SU-DHL-6 (cell line): ENCODE results near the gene CFP.

Source experiments
- H2AFZ ChIP-seq: fragments of 200-600 bp; sonication (generic); 2 replicates; pipeline ENCODE4 v1.6.1; 2014; ENCODE audit warnings: low read depth, mild to moderate bottlenecking, moderate library complexity, mixed read lengths, antibody characterized with exemption, low read length; ENCODE audit not compliant: severe bottlenecking
- H3F3A ChIP-seq: fragments of 200-600 bp; shearing (Covaris generic); 2 replicates; pipeline ENCODE4 v1.6.0; 2016; ENCODE audit warnings: antibody characterized with exemption, mild to moderate bottlenecking; ENCODE audit not compliant: insufficient read depth
- H3K27ac ChIP-seq: fragments of 200-600 bp; sonication (generic); 2 replicates; pipeline ENCODE4 v1.5.1; 2016; ENCODE audit warnings: low read depth, mild to moderate bottlenecking, low read length, moderate library complexity, mixed read lengths
- H3K27me3 ChIP-seq: fragments of 200-600 bp; sonication (generic), shearing (Covaris generic); 2 replicates; pipeline ENCODE4 v1.6.0; 2014; ENCODE audit warnings: mild to moderate bottlenecking, low read length
- H3K36me3 ChIP-seq: fragments of 200-600 bp; sonication (generic); 2 replicates; pipeline ENCODE4 v1.6.1; 2014; ENCODE audit warnings: mild to moderate bottlenecking, low read length, mixed read lengths
- H3K4me2 ChIP-seq: fragments of 300-600, 200-600 bp; shearing (Covaris generic), sonication (generic); 2 replicates; pipeline ENCODE4 v1.6.0; 2014; ENCODE audit warnings: low read length, low read depth, mild to moderate bottlenecking; ENCODE audit not compliant: poor library complexity, severe bottlenecking
- H3K4me3 ChIP-seq: fragments of 200-600 bp; sonication (generic); 2 replicates; pipeline ENCODE4 v1.5.1; 2014; ENCODE audit warnings: antibody characterized with exemption, low read length, mild to moderate bottlenecking, mixed read lengths; ENCODE audit not compliant: insufficient read depth, poor library complexity, severe bottlenecking
- H3K79me2 ChIP-seq: fragments of 200-600 bp; sonication (generic); 2 replicates; pipeline ENCODE4 v1.6.1; 2014; ENCODE audit warnings: mild to moderate bottlenecking, low read length, moderate library complexity; ENCODE audit not compliant: insufficient read depth
- H3K9ac ChIP-seq: fragments of 200-600 bp; sonication (generic); 2 replicates; pipeline ENCODE4 v1.7.0; 2014; ENCODE audit warnings: mild to moderate bottlenecking, low read length
- H3K9me2 ChIP-seq: fragments of 200-600 bp; sonication (generic); replicated peaks from 2 replicates; pipeline ENCODE4 v1.6.1; 2014; ENCODE audit warnings: low read length; ENCODE audit not compliant: insufficient read depth
- H3K9me3 ChIP-seq: fragments of 200-600 bp; sonication (generic); 2 replicates; pipeline ENCODE4 v1.6.1; 2014; ENCODE audit warnings: low read length, mixed read lengths; ENCODE audit not compliant: insufficient read depth
- H4K20me1 ChIP-seq: fragments of 200-600 bp; sonication (generic); 2 replicates; pipeline ENCODE4 v1.6.1; 2014; ENCODE audit warnings: low read depth, mild to moderate bottlenecking, antibody characterized with exemption, low read length, moderate library complexity, mixed read lengths
- EZH2phosphoT487 ChIP-seq: fragments of 200-600 bp; sonication (generic), shearing (Covaris generic); conservative IDR thresholded peaks from 2 replicates; pipeline ENCODE4 v1.6.1; 2018; ENCODE audit warnings: mild to moderate bottlenecking, antibody characterized with exemption, low read length, moderate library complexity, mixed read lengths
- TF ChIP-seq, protein P1 (sequence below): fragments of 200-600 bp; sonication (generic); IDR thresholded peaks from one replicate; pipeline ENCODE4 v1.5.1; 2017; ENCODE audit warnings: antibody characterized with exemption, mild to moderate bottlenecking, low read length, moderate library complexity; ENCODE audit not compliant: insufficient read depth, poor library complexity, severe bottlenecking

CFP gene

DNA sequence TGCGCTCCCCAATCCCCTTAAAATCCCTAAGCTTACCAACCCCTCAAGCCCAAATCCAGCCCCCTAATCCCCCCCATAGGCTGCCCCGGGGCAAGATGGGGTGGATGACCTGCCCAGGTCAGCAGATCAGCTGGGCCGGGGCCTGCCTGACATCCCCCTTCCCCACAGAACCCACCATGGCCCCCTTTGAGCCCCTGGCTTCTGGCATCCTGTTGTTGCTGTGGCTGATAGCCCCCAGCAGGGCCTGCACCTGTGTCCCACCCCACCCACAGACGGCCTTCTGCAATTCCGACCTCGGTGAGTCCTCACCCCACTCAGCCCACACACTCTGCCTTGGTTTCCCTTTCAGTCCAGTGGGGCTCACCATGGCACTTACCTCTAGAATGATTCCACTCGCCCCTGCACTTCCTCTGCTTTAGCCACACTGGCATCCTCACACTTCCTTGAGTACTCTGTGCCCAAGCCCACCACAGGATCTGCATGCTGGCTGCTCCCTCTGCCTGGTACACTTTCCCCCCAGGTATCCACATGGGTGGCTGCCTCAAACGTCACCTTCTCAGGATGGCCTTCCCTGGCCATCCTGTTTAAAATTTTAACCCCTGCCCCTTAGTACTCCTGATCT lies 46.4 kb downstream of the CFP start:
- no peaks in the 10 kb centered on the region for H3K36me3 ChIP-seq
- H2AFZ ChIP-seq = no peak overlapping the region
- H3K9ac ChIP-seq = no peak overlapping the region
- H3K4me3 ChIP-seq = no peak overlapping the region
- H3K27me3 ChIP-seq = no peaks in the 10 kb centered on the region
- no peak overlapping the region for H3K4me2 ChIP-seq
- no peak for TF ChIP-seq EZH2phosphoT487
- TF ChIP-seq, protein P1, sequence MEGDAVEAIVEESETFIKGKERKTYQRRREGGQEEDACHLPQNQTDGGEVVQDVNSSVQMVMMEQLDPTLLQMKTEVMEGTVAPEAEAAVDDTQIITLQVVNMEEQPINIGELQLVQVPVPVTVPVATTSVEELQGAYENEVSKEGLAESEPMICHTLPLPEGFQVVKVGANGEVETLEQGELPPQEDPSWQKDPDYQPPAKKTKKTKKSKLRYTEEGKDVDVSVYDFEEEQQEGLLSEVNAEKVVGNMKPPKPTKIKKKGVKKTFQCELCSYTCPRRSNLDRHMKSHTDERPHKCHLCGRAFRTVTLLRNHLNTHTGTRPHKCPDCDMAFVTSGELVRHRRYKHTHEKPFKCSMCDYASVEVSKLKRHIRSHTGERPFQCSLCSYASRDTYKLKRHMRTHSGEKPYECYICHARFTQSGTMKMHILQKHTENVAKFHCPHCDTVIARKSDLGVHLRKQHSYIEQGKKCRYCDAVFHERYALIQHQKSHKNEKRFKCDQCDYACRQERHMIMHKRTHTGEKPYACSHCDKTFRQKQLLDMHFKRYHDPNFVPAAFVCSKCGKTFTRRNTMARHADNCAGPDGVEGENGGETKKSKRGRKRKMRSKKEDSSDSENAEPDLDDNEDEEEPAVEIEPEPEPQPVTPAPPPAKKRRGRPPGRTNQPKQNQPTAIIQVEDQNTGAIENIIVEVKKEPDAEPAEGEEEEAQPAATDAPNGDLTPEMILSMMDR = no peak
- no peaks in the 10 kb centered on the region for H3K79me2 ChIP-seq
- H3K9me3 ChIP-seq = no peaks in the 10 kb centered on the region
- no peak overlapping the region for H3K27ac ChIP-seq
- H3F3A ChIP-seq = no peaks in the 10 kb centered on the region
- H3K9me2 ChIP-seq = no peaks in the 10 kb centered on the region
- H4K20me1 ChIP-seq = no peaks in the 10 kb centered on the region

DNA sequence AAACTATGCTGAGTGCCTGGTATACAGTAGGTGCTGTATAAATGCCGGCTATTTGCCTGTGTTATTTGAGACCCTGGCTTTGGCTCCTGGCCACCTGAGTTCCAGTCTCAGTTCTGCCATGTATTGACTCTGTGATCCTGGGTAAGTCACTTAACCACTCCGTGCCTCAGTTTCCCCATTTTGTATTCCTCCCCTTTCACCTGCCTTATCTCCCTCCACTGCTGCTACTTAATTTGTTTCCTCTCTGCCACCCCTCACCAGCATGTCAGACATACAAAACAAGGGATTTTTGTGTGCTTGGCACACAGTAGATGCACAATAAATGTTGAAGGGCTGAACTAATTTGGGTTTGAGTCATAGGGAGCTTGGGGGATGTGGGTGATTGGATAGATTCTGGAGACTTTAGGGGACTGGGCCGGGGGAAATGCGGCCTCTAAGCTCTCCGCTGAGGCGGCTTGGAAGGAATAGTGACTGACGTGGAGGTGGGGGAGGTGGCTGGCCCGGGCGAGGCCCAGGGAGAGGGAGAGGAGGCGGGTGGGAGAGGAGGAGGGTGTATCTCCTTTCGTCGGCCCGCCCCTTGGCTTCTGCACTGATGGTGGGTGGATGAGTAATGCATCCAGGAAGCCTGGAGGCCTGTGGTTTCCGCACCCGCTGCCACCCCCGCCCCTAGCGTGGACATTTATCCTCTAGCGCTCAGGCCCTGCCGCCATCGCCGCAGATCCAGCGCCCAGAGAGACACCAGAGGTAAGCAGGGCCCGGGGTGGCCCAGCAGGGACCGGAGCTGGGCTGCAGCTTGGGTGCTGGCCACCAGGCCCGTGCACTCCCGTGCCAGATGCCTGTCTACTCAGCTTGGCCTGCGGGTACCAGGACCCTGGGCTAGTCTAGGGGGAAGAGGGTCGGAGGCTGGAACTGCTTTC lies 47.7 kb downstream of the CFP start, which contains the start of gene TIMP1:
TSS of gene TIMP1 (plus strand) at position 706 of the 917 bp plus-strand sequence. CDS start 980 bp downstream, outside the sequence.
- no peaks in the 10 kb centered on the region for H3K9me2 ChIP-seq
- H3K4me3 ChIP-seq = no peak within 1 kb of the TSS
- no peaks in the 10 kb centered on the region for H3K27me3 ChIP-seq
- no peak within 1 kb of the TSS for H3K4me2 ChIP-seq
- H3F3A ChIP-seq = no peaks in the 10 kb centered on the region
- no peaks in the 10 kb centered on the region for H4K20me1 ChIP-seq
- H3K9me3 ChIP-seq = no peaks in the 10 kb centered on the region
- TF ChIP-seq, protein P1 = no peak
- H2AFZ ChIP-seq = no peak within 1 kb of the TSS
- no peaks in the 10 kb centered on the region for H3K79me2 ChIP-seq
- H3K27ac ChIP-seq = no peak within 1 kb of the TSS
- H3K36me3 ChIP-seq = no peaks in the 10 kb centered on the region
- H3K9ac ChIP-seq = no peak within 1 kb of the TSS

DNA sequence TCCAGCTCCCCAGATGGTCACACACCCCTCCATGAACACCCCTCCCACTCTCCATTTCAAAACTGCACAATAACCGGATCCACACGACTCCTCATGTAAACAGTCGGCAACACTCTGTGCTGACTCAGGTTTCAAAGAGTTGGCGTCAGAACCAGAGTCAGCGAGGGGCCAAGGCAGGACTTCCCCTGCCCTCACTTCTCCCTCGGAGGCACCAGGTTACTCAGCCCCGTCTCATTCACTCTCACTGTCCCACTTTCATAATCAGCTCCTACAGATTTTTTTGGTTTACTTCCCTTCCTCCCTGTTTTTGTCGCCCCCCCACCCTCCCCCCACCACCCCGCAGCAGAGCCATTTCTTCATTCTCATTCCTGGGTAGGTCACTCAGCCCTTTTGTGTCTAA lies 50.2 kb downstream of the CFP start:
- no peaks in the 10 kb centered on the region for H3K27me3 ChIP-seq
- H3K9ac ChIP-seq = no peak overlapping the region
- no peak overlapping the region for H3K4me2 ChIP-seq
- H3K27ac ChIP-seq = no peak overlapping the region
- no peak overlapping the region for H3K4me3 ChIP-seq
- no peaks in the 10 kb centered on the region for H3F3A ChIP-seq
- no peaks in the 10 kb centered on the region for H3K79me2 ChIP-seq
- H3K9me3 ChIP-seq = no peaks in the 10 kb centered on the region
- no peak overlapping the region for H2AFZ ChIP-seq
- no peaks in the 10 kb centered on the region for H4K20me1 ChIP-seq
- TF ChIP-seq EZH2phosphoT487 = no peak
- TF ChIP-seq, protein P1 = no peak
- no peaks in the 10 kb centered on the region for H3K36me3 ChIP-seq
- H3K9me2 ChIP-seq = no peaks in the 10 kb centered on the region
